Urothelium cell line (cell line): ENCODE measurements around the gene PSORS1C2.
"Not testable (repeated sequence)": the region's sequence is repeated elsewhere in the genome, so short reads cannot be mapped to it uniquely, and the experiment has no call there.

ENCODE experiments used
- DNase-seq: peaks from one replicate; pipeline ENCODE4 v3.0.0; 2011; ENCODE audit warnings: low spot score, mixed read lengths
- FAIRE-seq: peaks from 2 replicates; lab custom pipeline; 2011; peaks lifted over from hg19 to GRCh38; lab: Jason Lieb, UNC

Gene PSORS1C2

DNA sequence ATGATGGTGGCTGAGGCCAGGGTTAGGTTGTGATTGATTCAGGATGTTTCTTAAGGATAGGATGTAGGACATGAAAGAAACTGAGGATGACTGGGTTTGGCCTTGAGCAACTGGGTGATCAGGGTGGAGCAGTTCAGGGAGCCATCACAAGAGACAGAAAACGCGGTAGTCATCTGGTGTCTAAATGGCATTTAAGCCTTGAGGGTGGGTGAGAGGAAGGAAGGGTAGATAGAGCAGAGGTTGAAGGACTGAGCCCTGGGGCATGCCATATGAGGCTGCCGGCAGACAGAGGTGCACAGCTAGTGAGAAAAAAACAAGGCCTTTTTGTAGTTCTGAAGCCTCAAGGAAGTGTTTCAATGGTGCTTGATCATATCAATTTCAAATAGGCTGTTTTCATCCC, 29.7 kb upstream of the PSORS1C2 start:
- no peak for DNase-seq

DNA sequence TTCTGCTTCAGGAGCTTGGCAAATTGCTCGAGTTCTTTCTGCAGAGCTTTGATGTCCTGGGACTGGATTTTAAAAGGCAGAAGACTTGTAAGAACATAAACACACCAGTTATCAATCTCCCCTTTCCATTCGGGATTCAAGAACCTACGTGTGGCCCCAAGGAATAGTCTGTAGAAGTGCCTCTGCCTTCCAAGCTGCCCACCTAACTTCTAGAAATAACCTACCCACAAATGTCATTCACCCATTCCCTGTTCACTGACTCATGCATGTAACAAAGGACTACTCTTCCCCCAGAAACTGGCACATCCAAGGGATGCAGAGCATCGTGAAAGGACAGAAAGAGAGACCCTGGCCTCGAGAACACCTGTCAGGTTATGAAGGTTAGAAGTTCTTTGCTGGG, 27.1 kb upstream of the PSORS1C2 start:
- FAIRE-seq (no peak), DNase-seq (no peak)

More for the DNA sequence above, 29.7 kb upstream of the PSORS1C2 start:
- no peak for FAIRE-seq

DNA sequence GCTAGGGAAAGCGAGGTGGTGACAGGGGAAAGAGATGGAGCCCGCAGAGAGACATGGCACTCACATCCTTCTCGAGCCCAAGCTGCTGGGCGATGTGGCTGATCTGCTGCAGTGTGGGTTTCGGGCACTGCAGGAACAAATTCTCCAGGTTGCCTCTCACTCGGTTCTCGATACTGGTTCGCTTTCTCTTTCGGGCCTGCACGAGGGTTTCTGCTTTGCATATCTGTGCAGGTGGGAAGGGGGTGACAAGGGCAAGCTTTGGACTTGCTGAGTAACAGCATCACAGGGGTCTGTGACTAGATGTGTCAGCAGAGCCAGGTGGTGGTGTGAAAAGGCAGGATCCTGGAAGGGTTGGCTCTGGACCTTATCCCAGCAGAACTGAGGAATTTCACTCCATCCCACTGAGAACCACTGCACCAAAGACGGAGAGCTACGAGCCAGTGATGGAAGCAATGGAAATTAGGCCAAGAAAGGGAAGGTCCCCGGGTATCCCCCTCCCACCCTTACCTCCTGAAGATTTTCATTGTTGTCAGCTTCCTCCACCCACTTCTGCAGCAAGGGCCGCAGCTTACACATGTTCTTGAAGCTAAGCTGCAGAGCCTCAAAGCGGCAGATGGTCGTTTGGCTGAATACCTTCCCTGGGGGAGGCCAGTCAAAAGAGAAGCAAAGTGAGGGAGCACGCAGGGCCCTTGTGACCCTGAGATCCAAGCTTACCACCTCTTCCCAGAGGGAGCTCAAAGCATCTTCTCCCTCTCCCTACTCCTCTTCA, 26.4 kb upstream of the PSORS1C2 start:
- DNase-seq, FAIRE-seq: not testable (repeated sequence)

DNA sequence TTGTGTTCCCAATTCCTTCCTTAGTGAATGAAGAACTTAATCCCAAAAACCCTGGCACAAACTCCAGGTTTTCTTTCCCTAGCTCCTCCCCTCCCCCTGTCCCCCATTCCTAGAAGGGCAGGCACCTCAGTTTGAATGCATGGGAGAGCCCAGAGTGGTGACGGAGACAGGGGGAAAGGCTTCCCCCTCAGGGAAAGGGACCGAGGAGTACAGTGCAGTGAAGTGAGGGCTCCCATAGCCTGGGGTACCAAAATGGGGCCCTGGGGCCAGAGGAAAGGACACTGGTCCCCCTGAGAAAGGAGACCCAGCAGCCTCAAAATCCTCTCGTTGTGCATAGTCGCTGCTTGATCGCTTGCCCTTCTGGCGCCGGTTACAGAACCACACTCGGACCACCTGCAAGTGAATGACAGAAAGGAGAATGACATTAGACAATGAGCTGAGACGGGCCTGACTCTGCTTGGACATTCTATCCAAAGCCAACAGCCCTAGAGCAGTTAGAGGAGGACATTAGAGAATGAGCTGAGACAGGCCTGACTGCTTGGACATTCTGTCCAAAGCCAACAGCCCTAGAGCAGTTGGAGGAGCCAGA, 25.7 kb upstream of the PSORS1C2 start:
- not testable (repeated sequence) for FAIRE-seq, DNase-seq

DNA sequence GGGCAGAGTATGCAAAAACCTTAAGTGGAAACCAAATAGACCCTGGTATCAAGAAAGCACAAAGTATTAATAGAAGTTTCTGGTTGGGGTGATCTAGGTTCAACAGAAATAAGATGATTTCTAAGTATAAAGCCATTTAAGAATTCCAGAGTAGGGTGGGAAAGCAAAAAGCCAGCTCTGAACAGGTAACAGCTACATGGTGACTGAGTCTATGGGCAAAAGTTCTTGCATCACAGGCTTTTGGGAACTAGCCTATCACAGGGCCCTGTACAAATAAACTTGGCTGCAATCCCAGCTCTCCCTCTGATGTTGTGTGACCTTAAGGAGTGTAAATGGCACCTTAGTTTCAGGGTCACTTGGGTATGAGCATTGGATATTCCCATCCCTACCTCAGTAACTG, 25.1 kb upstream of the PSORS1C2 start:
- FAIRE-seq (no peak), DNase-seq (no peak)

DNA sequence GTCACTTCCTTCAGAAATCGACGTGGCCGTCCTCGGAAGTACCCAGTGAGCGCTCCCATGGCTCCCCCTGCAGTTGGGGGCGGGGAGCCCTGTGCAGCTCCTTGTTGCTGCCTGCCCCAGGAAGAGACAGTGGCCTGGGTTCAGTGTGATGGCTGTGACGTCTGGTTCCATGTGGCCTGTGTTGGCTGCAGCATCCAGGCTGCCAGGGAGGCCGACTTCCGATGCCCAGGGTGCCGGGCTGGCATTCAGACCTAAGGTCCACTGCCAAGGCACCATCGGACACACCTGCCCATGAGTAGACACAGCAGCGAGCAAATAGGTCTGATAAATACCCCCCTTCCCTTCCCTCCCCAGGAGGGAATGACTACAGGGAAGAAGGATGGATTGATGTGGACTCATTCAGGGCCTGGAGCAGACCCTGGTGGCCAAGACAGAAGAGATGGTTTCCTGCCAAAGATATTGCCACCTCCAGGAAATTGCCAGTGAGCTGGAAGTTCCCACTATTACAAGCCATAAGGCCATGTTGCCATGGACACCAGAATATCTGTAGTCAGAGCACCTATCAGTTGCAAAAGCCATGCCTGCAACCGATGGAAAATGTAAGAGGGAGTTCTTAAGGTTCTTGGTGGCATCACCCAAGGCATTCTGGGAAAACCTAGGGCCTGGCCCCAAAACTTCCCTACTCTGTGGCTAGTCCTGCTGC, 23.7 kb upstream of the PSORS1C2 start:
- DNase-seq: no peak
- no peak for FAIRE-seq

DNA sequence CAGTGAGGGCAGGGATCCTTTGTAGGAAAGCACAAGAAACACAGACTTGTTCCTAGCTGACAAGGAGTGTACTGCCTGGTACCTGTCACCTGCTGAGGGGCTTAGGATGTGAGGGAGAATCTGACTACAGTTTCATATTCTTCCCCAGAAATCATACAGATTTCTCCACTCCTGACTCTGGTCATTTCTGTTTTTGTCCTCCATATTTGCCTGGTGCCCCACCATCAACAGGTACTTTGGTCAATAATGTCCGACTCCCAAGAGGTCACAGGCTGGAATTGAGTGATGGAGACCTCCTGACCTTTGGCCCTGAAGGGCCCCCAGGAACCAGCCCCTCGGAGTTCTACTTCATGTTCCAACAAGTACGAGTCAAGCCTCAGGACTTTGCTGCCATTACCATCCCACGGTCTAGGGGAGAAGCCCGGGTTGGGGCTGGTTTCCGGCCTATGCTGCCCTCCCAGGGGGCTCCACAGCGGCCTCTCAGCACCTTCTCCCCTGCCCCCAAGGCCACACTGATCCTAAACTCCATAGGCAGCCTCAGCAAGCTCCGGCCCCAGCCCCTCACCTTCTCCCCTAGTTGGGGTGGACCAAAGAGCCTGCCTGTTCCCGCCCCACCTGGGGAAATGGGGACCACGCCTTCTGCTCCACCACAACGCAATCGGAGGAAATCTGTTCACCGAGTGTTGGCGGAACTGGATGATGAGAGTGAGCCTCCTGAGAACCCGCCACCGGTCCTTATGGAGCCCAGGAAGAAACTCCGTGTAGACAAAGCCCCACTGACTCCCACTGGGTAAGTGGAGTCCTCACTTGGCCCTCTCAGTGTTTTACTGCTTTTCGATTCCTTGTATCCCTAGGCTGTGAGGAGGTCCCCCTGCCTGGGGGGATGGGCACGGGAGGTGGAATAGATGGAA, 22.6 kb upstream of the PSORS1C2 start:
- no peak for FAIRE-seq
- DNase-seq: no peak

DNA sequence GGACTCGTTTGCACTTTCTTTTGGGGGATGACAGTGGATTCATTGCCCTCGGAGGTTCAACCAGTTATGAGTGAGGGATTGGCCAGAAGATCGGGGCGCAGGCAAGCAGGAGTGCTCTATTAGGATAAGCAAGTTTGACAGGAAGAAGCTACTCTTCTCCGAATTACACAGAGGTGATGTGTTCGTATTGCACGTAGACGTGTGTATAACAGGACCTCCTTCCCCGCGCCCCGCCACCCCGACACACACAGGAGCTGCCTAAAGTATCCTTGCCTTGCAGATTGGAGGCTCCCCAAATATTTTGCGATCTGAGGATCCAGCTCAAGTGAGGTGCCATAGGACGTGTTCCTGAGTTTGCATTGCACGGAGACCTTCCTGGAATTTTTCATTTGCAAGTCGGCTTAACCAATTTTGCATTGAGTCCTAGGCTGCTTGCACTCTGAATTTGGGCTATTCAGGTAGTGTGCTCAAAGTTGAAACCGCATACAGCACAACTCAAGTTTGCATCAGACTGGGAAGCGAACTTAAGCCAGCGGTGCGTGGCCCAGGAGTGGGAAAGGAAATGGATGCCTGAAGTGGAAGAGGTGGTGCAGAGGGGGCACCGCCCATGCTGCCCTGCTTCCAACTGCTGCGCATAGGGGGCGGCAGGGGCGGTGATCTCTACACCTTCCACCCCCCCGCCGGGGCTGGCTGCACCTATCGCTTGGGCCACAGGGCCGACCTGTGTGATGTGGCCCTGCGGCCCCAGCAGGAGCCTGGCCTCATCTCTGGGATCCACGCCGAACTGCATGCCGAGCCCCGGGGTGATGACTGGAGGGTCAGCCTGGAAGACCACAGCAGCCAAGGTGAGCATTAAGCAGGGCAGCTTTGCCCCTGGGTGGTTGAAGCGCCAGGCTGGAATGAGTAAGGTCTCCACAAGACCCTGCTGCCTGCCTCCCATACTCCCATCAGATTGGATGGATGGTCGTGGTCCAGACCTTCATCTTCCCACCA, 20.3 kb upstream of the PSORS1C2 start:
- peak; percentile 62 for DNase-seq
- peak; percentile 23 for FAIRE-seq

DNA sequence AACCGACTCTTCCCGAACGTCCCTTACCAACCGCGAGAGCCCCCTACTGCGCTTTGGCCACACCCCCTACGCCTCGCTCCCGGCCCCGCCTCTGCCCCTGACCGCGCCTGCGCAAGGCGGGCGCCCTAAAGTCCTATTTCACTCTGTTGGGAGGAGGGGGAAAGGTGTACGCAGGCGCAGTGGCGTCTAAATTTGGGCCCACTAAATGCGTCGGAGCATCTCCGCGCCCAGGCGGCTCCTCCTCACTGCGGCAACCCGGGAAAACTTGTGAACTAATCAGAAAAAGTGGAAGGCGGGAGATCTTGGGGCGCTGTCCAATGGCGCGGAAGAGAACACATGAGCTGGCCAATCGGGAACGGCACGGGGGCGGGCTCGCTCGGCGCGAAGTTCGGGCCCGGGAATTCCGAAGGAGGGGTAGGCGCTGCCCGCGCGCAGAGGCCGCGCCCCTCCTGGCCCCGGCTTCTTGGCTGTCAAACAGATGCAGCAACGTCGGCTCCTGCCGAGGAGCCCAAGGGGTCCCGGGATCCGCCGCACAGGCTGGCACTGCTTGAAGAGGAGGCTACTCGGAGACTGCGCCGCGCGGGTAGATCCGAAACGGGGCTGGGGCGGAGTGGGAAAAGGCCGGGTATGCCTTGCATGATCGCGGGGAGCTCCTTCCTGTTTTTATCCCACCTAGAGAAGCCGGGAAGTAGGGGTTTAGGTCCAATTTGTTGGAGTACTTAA, 19.4 kb upstream of the PSORS1C2 start, which contains the start of gene TCF19:
TCF19 (plus strand) TSS at position 450 of the 723 bp plus-strand sequence. CDS start 881 bp downstream, outside the sequence.
- peak; percentile 99 for DNase-seq
- peak; percentile 94 for FAIRE-seq

DNA sequence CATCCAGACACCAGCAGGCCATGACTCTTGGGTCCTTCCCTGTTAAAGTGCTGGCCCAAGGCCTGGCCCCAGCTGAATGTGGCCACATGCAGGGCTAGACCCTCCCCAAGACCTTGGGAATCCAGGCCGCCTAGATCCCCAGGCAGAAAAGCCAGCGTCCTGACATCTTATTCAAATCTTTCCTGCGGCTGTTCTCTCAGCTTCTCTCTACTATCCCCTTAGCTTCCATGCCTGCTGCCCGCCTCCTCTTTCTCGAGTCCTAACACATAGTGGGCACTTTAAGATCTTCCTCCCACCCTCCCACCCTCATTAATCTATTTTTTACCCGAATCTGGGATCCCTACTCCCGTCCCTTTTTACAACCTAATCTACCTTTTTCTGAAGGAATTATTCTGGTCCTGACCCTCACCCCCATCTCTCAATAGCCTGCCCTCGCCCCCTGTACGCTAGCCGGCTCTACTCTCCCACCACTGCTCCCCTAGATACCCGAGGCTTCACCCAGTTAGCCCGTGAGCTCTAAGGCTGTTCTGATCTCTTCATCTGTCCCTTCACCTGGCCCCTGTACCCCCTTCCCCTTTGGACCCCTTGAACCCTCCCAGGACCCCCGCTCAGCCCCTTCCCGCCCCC, 18.8 kb upstream of the PSORS1C2 start, which contains the start of gene CCHCR1:
CCHCR1 (minus strand) TSS at position 290 of the 627 bp plus-strand sequence; CDS start at position 88, 202 bp downstream.
- DNase-seq (no peak), FAIRE-seq (no peak)

DNA sequence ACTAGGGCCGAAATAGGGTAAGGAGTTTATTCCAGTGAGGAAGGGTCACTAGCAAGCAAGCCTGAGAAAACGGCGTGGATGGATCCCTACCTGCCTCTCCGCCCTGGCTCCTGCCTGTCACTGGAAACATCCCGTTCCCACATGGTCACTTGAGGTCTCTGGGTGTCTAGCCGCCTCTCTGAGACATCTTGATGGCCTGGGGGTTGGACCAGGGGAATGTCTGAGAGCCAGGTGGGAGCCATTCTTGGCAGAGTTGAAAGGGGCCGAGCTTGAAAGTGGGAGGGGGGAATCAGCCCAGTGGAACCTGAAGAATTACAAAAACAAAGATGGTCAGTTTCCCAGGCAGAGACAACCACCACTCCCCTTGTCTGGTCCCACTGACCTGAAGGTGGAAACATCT, 17.8 kb upstream of the PSORS1C2 start:
- FAIRE-seq (no peak), DNase-seq (no peak)

DNA sequence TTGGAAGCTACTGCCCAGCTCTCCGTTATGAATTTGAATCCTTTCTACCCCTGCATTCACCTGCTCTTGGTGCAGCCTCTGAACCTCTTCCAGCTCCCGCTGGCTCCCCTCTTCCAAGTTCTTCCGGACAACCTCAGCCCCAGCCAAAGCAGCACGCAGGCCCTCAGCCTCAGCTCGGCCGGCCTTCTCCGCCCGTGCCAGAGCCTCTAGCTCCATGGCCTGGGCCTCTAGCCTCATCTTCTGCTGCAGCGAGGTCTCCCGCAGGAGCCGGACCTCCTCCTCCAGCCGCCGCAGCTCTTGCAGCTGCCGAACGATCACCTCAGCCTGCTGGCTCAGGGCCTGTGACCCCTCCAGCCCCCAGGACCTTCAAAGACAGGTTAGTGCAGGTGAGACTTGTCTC, 15.6 kb upstream of the PSORS1C2 start:
- no peak for FAIRE-seq

DNA sequence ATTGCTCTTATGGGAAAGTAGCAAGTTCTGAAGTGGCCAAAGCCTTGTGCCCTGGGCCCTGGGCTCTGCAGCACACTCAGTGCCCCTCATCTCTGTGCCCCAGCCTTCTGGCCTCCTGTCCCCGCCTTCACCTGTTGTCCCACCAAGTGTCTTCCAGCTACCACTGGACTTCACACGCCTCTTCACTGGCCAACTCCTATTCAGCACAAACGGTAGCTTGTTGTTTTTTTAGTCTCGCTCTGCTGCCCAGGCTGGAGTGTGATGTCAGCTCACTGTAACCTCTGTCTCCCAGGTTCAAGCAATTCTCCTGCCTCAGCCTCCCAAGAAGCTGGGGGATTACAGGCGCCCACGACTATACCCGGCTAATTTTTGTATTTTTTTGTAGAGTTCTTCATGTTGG, 13.9 kb upstream of the PSORS1C2 start:
- FAIRE-seq: no peak
- DNase-seq: no peak

More for the DNA sequence above, 15.6 kb upstream of the PSORS1C2 start:
- DNase-seq: no peak

DNA sequence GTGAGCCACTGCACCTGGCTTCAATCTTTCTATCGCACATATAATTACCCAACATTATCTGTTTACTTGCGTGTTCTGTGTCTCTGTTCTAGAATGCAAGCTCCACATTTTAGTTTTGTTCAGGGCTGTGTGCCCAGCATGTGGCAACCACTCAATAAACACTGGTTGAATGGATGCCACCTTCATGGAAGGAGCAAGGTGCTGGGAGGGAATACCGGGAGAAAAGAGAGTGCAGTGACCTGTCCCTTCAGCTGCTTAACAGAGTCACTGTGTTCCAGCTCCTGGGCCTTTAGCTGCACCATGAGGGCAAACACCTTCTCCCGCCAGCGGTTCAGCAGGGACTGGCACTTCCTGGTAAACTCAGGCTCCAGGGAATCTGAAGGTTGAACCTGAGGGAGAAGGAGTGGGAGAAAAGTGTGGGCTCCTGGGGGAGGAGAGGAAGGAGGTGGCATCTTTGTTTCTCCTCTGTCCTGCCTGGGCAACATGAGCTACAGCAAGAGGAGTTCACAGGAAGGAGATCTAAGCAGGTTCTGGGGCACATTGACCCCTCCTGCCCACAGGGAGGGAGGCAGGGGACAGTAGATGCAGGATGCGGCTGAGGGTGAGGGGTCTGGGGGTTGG, 11.1 kb upstream of the PSORS1C2 start:
- FAIRE-seq: no peak

DNA sequence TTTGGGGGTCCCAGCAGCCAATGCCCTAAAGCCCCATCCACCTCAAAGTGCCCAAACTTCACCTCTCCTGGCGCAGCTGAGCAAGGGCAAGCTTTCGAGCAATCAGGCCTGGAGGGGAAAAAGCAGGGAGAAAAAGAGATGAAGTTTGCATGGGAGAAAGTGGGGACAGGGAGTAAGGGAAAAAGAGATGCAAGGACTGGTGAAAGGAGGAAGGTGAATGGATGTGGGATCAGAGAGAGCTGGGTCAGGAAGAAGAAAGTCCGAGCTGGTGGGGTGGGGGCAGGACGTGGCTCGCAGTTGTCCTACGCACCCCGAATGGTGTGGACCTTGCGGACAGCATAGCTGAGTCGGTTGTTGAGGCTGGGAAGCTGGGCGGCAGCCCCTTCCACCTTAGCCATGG, 6.5 kb upstream of the PSORS1C2 start:
- DNase-seq: no peak
- no peak for FAIRE-seq

More for the DNA sequence above, 11.1 kb upstream of the PSORS1C2 start:
- no peak for DNase-seq

DNA sequence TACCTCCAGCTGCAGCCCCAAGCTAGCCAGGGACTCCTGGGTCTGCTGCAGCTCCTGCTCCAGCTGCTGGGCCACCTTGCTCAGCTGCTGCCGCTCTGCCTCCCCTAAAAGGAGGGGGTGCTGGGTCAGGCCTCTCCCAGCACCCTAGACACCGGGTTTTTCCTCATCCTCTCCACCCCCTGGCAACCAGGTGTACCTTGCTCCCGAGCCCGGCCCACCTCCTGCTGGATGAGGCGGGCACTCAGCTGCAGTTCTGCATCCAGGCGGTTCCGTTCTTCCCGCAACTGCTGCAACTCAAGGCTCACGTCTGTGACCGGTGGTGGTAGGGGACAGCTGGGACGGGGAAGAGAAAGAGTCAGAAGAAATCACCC, 6.1 kb upstream of the PSORS1C2 start:
- DNase-seq (no peak), FAIRE-seq (no peak)

DNA sequence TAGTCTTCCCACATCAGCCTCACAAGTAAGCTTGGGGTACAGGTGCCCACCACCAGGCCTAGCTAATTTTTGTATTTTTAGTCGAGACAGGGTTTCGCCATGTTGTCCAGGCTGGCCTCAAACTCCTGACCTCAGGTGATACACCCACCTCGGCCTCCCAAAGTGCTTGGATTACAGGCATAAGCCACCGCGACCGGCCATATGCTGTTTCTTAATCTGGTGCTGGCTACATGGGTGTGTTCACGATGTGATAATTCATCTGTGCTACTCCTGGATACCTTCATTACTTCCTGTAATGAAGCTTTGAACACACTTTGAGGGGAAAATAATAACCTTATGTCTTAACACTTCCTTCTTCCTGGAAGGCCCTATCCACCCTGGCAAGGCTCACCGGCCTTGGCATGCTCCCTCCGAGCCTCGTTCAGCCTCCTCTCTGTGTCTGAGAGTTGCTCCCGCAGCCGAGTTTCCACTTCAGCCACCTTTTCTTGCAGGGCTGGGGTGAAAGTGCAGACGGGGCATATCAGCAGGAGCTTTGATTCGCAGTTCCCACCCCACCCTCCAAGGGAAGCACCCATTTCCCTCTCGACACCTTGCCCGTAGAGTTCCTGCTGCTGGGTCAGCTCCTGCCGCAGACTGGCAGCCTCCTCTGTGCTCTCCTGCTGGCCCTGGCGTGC, 5.6 kb upstream of the PSORS1C2 start:
- FAIRE-seq: no peak
- DNase-seq: no peak
